Stimulated activated CD8-positive, alpha-beta memory T cell treated with anti-CD3 and anti-CD28 coated beads, Interleukin-4, amount 100 ng/mL, for 48 hours (primary cell): ENCODE data around the gene PKLR.

Experiments
- DNase-seq: peaks from one replicate; pipeline ENCODE4 v3.0.0-alpha.2; 2020

The PKLR gene

DNA sequence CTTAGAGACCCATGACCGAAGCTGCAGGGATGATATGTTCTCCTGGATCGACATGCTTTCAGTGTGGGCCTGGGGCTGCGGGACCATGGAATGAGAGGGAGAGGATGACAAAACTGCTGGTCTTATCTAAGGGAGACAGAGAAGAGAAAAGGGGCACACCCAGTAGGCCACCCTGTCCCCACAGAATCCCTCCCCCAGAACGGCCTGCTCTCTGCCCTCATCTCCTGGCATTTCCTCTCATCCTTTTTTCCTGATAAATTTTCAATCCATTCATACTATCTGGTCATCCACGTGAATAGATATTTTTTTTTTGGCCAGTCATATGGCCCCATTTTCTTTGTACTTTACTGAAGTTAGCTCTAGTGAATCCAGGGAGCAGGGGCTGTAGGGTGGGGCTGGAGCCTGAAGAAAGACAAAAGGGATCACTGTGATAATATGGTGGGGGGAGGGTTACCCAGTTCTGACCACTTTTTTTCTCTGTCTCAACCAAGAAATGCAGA lies at the start of gene PKLR:
TSS of gene PKLR (minus strand) at position 97 of the 500 bp plus-strand sequence. CDS start at position 54, 43 bp downstream.
- no peak for DNase-seq

GRCh38 chr1:155342842-155343241 lies 41.6 kb upstream of the PKLR start:
- DNase-seq: no peak

- DNase-seq: no peak
These were observed 38.4 kb upstream of the PKLR start for GRCh38 chr1:155339515-155340097.

DNA sequence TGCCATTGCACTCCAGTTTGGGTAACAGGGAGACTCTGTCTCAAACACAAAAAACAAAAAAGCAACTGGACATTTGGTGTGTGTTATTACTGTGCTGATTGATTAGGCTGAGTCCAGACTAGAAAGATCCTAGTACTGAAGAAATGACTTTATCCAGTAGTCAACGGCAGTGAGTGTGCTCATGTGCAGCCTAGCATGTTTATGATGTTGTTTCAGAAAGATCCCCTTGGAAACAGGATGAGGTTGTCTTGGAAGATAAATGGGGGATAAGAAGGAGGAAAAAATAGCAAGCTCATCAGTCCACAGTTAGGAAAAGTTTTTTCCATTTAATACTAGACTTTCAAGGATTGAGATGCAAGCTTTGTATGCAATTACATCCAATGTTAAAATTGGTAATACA lies 33.7 kb upstream of the PKLR start:
- DNase-seq: no peak

GRCh38 chr1:155329980-155330598 lies 28.9 kb upstream of the PKLR start:
- peak; percentile 21 for DNase-seq

- peak; percentile 11 for DNase-seq
These were observed 27.6 kb upstream of the PKLR start for GRCh38 chr1:155328856-155329255.

GRCh38 chr1:155327981-155328380 lies 26.7 kb upstream of the PKLR start:
- DNase-seq: no peak

DNA sequence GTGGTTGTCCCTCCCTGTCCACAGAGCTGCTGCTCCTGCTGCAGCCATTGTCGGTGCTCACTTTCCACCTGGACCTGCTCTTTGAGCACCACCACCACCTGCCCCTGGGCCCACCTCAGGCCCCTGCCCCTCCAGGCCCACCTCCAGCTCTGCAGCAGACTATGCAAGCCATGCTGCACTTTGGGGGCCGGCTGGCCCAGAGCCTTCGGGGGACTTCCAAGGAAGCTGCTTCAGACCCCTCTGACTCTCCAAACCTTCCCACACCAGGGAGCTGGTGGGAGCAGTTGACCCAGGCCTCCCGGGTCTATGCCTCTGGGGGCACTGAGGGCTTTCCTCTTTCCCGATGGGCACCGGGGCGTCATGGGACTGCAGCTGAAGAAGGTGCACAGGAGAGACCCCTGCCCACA lies 25.4 kb upstream of the PKLR start:
- no peak for DNase-seq

DNA sequence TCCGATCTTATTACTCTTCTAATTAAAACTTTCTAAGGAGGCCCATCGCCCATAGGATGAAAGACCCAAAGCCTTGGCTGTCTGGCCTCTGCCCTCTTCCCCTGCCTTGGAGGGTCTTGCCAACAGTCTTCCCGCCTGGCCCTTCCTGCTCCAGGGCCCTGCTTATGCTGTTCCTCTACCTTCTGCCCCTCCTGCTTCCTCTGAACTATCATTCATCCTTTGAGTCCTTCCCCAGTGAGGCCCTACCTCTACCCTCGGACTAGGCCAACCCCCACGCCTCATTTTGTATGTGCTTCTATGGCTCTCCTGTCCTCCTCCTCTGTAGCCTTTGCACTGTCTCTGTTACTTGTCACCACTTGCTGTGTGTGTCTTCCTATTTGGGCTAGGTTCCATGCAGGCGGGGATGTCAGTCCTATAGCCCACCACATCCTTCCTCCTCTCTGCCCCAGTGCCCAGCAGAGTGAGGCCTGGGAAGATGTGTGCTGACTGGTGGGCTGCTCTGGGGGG lies 24.8 kb upstream of the PKLR start:
- DNase-seq: no peak

GRCh38 chr1:155325603-155325893 lies 24.3 kb upstream of the PKLR start:
- no peak for DNase-seq

DNA sequence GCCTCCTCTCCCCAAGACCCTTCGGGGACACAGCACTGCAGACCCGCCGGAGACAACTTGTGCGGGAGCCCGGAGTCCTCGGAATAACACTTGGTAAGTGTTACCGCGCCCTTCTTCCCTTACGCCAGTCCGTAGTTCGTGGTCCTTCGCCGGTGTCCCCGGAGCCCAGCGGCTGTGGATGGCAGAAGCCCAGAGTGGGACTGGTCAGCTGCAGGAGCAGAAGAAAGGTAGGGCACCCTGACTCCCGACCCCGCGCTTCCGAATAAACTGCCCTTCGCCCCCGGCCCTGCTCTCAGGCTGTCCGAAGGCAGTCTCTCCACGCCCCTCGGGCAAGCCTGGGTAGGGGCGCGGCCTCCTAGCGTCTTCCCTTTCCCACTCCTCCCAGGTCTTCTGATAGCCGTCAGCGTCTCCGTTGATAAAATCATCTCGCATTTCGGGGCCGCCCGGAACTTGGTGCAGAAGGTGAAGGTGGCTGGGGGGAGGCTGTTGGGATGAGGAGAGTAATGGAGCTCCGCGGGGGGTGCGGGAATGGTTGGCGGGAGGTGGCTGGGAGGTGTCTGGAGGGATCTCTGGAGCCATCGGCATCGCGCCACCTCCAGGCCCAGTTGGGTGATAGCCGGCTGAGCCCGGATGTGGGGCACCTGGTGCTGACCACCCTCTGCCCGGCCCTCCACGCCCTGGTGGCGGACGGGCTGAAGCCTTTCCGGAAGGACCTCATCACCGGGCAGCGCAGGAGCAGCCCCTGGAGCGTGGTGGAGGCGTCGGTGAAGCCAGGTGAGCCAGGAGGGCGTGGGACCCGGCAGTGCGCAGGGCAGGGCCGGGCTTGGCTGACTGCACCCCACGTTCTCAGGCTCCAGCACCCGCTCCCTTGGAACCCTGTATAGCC lies 23.7 kb upstream of the PKLR start:
- DNase-seq: peak; percentile 47

DNA sequence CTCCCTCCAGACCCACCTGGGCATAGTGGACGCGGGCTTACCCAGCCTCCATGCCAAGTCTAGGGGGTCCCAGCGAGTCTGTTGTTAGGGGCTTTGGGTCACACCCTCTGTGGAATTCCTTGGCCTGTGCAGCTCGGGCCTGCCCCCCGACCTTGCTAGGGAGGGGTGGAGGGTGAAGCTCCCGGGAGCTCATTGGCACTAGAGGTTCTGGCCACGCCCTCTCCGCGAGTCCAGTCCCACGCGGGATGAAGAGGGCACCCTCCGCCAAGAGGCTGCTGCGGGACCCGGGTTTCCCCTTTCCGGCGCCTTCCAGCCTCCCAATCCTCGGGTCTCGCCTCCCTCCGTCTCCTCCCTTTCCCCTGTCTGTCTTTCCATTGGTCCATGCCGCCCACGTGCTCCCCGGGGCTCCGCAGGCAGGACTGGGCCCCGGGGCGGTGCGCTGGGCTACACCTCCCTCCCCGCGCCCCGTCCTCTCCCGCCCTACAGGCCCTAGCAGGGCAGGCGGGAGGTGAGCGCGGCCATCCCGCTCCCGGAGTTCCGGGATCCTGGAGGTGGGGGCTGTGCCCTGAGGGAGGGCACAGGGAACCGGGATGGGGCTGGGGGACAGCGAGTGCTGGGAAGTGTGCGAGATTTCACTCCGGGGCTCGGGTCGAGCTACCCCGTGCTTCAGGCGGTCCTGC lies 22.9 kb upstream of the PKLR start:
- peak; percentile 95 for DNase-seq

- peak; percentile 90 for DNase-seq
These were observed 22.4 kb upstream of the PKLR start for GRCh38 chr1:155323729-155324036.

DNA sequence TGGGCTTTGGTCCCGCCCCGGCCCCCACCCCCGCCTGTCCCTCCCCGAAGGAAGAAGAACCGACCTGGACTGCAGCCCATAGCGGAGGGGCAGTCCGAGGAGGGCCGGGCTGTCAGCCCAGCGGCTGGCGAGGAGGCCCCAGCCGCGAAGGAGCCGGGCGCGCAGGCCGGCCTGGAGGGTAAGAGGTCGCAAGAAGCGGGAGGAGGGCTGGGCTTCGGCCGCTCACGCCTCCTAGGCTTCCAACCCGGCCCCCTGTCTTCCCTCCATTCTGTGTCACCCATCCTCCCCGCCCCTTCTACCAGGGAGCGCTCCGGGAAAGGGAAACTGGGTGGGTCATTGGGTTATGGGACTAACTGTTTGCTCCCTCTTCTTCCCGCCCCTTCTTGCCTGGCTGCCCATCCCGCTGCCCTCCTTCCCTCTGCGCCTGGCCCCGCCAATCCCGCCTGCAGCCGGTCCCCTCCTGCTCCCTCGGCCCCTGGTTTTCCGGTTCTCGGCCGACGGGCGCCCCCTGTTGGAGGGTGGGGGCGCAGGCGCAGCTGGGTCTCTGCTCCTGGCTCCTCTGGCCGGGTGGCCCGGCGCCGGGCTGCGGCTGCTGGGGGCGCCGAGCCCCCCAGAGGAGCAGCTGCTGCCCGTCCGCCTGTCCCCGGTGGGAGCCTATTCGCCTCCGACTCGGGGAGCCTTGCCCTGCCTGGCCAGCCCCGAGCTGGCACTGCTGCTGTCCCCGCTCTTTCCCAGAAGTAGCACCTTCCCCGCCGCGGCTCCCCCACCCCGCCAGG lies 21.9 kb upstream of the PKLR start:
- peak; percentile 93 for DNase-seq

- DNase-seq: peak; percentile 47
These were observed 21.3 kb upstream of the PKLR start for GRCh38 chr1:155322571-155322952.

DNA sequence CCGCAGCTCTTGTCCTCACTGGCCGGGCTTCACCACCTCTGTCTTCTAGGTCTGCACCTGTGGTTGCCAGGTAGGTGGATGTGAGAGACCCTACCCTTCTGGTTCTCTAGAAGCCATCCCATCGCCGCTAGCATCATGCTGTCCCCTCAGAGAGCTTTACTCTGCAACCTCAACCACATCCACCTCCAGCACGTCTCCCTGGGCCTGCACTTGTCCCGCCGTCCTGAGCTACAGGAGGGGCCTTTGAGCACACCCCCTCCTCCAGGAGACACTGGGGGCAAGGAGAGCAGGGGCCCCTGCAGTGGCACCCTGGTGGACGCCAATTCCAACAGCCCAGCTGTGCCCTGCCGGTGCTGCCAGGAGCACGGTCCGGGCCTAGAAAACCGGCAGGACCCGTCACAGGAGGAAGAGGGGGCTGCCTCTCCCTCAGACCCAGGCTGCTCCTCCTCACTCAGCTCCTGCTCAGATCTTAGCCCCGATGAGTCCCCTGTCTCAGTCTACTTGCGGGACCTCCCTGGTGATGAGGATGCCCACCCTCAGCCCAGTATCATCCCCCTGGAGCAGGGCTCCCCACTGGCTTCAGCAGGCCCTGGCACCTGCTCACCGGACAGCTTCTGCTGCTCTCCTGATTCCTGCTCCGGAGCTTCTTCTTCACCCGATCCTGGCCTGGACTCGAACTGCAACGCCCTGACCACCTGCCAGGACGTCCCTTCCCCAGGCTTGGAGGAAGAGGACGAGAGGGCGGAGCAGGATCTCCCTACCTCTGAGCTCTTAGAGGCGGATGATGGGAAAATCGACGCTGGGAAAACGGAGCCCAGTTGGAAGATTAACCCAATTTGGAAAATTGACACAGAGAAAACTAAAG lies 20.6 kb upstream of the PKLR start:
- no peak for DNase-seq

DNA sequence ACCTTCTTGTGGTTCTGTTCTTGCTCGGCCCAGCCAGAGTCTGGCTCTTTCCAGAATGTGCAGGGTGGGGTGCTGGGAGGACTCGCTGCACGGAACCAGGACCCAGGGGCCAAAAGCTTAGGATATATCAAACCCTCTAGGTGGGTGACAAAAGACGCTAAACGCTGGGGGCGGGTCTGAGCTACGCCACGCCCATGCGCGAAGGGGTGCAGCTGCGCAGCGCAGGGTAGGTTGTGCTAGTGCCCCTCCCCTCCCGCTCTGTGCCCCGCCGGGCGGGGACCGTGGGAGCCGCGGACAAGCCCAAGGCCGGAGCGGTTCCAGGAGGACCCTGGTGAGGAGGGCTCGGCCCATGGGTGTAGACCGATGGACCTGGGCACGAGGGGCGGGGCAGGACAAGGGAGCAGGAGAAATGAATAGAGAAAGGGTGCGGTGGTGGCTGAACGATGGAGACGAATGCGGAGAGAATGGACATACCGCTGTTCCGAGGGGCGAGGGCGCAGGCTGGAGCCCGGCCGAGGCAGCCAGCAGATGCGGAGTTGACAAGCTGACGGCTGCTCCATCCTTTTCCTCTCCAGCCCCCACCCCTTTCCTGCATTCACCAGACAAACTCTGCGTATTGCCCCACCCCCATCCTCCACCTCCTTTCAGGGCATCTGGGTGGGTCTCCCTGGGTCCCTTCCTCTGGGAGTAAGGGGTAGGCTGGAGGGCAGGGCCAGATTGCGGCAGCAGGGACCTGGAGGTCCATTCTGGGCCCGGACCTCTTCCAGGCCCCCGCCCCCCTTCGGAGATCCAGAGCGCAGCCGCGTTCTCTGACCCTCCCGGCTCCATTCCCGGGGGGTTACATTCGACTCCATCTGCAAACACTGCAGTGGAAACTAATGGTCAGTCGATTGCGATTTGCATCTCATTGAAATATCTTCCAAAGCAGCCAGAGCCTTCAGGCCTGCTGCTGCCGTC lies 19.7 kb upstream of the PKLR start, which contains the start of gene RUSC1:
TSS of gene RUSC1 (plus strand) at position 234 of the 957 bp plus-strand sequence. CDS start 880 bp downstream, outside the sequence.
- peak; percentile 87 for DNase-seq

GRCh38 chr1:155320252-155320651 lies 19.0 kb upstream of the PKLR start:
- no peak for DNase-seq

DNA sequence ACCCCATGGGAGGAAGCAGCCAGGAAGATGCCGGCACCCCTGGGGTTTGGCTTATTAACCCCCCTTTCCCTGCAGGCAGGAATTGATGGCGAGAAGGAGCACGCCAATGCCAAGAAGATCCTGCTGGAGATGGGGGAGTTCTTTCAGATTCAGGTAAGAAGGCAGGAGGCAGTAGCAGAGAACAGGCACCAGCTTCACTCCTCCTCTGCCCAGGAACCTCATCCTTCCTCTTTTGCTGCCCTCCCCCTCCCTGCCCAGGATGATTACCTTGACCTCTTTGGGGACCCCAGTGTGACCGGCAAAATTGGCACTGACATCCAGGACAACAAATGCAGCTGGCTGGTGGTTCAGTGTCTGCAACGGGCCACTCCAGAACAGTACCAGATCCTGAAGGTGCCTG lies 18.3 kb upstream of the PKLR start:
- DNase-seq: no peak

DNA sequence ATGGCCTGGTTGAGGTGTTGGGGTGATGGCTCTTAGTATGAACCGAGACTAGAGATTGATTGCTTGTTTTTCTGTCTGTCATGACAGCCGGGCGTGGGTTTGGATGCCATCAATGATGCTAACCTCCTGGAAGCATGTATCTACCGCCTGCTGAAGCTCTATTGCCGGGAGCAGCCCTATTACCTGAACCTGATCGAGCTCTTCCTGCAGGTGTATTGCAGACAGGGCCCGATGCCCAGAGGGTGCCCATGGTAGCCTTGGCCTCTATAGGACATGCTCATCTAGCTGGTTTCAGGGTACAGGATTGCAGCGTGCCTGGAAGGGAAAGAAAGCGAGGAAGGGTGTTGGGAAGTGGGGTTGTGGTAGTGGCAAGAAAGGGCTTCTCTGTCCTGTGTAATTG lies 16.8 kb upstream of the PKLR start:
- no peak for DNase-seq
